Liver (tissue), 3 donors: ENCODE results near the gene ITPK1.

Experiments used
- ATF3 ChIP-seq: IDR thresholded peaks from 2 replicates; pipeline ENCODE4 v1.6.1; 2016; ENCODE audit warnings: antibody characterized with exemption
- CTCF ChIP-seq: fragments of 150-350 bp; IDR thresholded peaks from 2 replicates; pipeline ENCODE4 v1.5.1; 2017; ENCODE audit warnings: improper control_type of control experiment, low read depth, low read length; ENCODE audit not compliant: missing input control
- MAX ChIP-seq: IDR thresholded peaks from 2 replicates; pipeline ENCODE4 v1.6.1; 2016; ENCODE audit warnings: antibody characterized with exemption
- TAF1 ChIP-seq: conservative IDR thresholded peaks from 2 replicates; pipeline ENCODE4 v1.6.1; 2016; ENCODE audit warnings: antibody characterized with exemption, mild to moderate bottlenecking
- TF ChIP-seq, protein P1 (sequence below): IDR thresholded peaks from 2 replicates; pipeline ENCODE4 v1.6.1; 2016; ENCODE audit warnings: antibody characterized with exemption
- donor health status: healthy.
- donor health status: healthy.

GRCh38 chr14:93110856-93111419 lies 4.8 kb downstream of the ITPK1 start:
- TF ChIP-seq CTCF (no peak), MAX (no peak), TAF1 (no peak), ATF3 (no peak)
- TF ChIP-seq, protein P1, sequence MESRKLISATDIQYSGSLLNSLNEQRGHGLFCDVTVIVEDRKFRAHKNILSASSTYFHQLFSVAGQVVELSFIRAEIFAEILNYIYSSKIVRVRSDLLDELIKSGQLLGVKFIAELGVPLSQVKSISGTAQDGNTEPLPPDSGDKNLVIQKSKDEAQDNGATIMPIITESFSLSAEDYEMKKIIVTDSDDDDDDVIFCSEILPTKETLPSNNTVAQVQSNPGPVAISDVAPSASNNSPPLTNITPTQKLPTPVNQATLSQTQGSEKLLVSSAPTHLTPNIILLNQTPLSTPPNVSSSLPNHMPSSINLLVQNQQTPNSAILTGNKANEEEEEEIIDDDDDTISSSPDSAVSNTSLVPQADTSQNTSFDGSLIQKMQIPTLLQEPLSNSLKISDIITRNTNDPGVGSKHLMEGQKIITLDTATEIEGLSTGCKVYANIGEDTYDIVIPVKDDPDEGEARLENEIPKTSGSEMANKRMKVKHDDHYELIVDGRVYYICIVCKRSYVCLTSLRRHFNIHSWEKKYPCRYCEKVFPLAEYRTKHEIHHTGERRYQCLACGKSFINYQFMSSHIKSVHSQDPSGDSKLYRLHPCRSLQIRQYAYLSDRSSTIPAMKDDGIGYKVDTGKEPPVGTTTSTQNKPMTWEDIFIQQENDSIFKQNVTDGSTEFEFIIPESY = no peak
